Fibroblast of lung (primary cell): ENCODE results near the gene NR0B2. TPM values are rescaled to one million over a fixed set of nuclear protein-coding genes. Genes with fewer than 3 reads are reported as not detected.

Source experiments
- DNase-seq, 2 donors: peaks; one replicate each; pipeline versions ENCODE4 v3.0.0 to v3.0.0-alpha.2; 2010; ENCODE audit warnings: low read depth in 2 of 2
- H2AFZ ChIP-seq: 2 replicates; pipeline ENCODE4 v1.5.1; 2012; ENCODE audit warnings: low read length, control low read depth, inconsistent platforms
- H3K27ac ChIP-seq: 2 replicates; pipeline ENCODE4 v1.5.1; 2011; ENCODE audit warnings: low read length, control low read depth; ENCODE audit not compliant: insufficient read depth
- H3K27me3 ChIP-seq: 2 replicates; pipeline ENCODE4 v1.5.1; 2011; ENCODE audit warnings: mild to moderate bottlenecking, low read length; ENCODE audit not compliant: control insufficient read depth, insufficient read depth
- H3K36me3 ChIP-seq: 2 replicates; pipeline ENCODE4 v1.5.1; 2011; ENCODE audit warnings: low read length; ENCODE audit not compliant: control insufficient read depth, insufficient read depth
- H3K4me1 ChIP-seq: 2 replicates; pipeline ENCODE4 v1.5.1; 2011; ENCODE audit warnings: low read length; ENCODE audit not compliant: control insufficient read depth, insufficient read depth; ENCODE audit errors: extremely low read depth
- H3K4me2 ChIP-seq: 2 replicates; pipeline ENCODE4 v1.5.1; 2011; ENCODE audit warnings: low read length, control low read depth; ENCODE audit not compliant: insufficient read depth; ENCODE audit errors: extremely low read depth
- H3K4me3 ChIP-seq, 4 experiments: fragments of 200-600 bp in 1 of 4; sonication (generic) in 1 of 4; replicated peaks in 1 of 4; 2 replicates each; pipeline ENCODE4 v1.5.1; 2011 to 2016; ENCODE audit warnings: low read length in 4 of 4, low read depth in 3 of 4, mild to moderate bottlenecking in 3 of 4, control low read depth in 2 of 4, inconsistent platforms in 1 of 4, mixed read lengths in 1 of 4; ENCODE audit not compliant: insufficient read depth in 1 of 4; ENCODE audit errors: control extremely low read depth in 1 of 4
- H3K79me2 ChIP-seq: 2 replicates; pipeline ENCODE4 v1.5.1; 2012; ENCODE audit warnings: mild to moderate bottlenecking, low read length, inconsistent platforms; ENCODE audit not compliant: control insufficient read depth, insufficient read depth
- H3K9ac ChIP-seq: 2 replicates; pipeline ENCODE4 v1.5.1; 2011; ENCODE audit warnings: mild to moderate bottlenecking, low read length, control low read depth; ENCODE audit not compliant: insufficient read depth
- H3K9me3 ChIP-seq: 2 replicates; pipeline ENCODE4 v1.5.1; 2012; ENCODE audit warnings: low read depth, low read length; ENCODE audit not compliant: control insufficient read depth, insufficient read depth
- H4K20me1 ChIP-seq: 2 replicates; pipeline ENCODE4 v1.5.1; 2011; ENCODE audit warnings: low read length; ENCODE audit not compliant: control insufficient read depth, insufficient read depth; ENCODE audit errors: extremely low read depth
- EZH2 ChIP-seq: IDR thresholded peaks from 2 replicates; pipeline ENCODE4 v1.5.1; 2012; ENCODE audit warnings: low read length, control low read depth, mild to moderate bottlenecking; ENCODE audit errors: missing control alignments
- polyA plus RNA-seq, 2 donors: library from polyadenylated mRNA; depleted of rRNA in 1 of 2; stranded (reverse) in 1 of 2; unstranded in 1 of 2; fragments of >200 nt; gene quantifications; 2 replicates each; pipeline ENCODE4 v1.2.1, GENCODE V29; 2011 to 2012; ENCODE audit warnings: missing spikeins in 1 of 2
- total RNA-seq: library from RNA; depleted of rRNA; stranded (reverse); fragments of >200 nt; gene quantifications from 2 replicates; pipeline ENCODE4 v1.2.1, GENCODE V29; 2014
- TF ChIP-seq, protein P1 (sequence below), 2 donors: IDR thresholded peaks in 1 of 2; conservative IDR thresholded peaks in 1 of 2; 1 replicate in 1 of 2; 2 replicates in 1 of 2; pipeline ENCODE4 v1.5.1; 2011 to 2012; ENCODE audit warnings: low read length in 2 of 2, control low read depth in 1 of 2, inconsistent platforms in 1 of 2, low read depth in 1 of 2, mild to moderate bottlenecking in 1 of 2

The NR0B2 gene
- total and polyA plus RNA-seq, 2 donors (not counting 1 experiment from before 2014, with no cell fraction given), result not detected

DNA sequence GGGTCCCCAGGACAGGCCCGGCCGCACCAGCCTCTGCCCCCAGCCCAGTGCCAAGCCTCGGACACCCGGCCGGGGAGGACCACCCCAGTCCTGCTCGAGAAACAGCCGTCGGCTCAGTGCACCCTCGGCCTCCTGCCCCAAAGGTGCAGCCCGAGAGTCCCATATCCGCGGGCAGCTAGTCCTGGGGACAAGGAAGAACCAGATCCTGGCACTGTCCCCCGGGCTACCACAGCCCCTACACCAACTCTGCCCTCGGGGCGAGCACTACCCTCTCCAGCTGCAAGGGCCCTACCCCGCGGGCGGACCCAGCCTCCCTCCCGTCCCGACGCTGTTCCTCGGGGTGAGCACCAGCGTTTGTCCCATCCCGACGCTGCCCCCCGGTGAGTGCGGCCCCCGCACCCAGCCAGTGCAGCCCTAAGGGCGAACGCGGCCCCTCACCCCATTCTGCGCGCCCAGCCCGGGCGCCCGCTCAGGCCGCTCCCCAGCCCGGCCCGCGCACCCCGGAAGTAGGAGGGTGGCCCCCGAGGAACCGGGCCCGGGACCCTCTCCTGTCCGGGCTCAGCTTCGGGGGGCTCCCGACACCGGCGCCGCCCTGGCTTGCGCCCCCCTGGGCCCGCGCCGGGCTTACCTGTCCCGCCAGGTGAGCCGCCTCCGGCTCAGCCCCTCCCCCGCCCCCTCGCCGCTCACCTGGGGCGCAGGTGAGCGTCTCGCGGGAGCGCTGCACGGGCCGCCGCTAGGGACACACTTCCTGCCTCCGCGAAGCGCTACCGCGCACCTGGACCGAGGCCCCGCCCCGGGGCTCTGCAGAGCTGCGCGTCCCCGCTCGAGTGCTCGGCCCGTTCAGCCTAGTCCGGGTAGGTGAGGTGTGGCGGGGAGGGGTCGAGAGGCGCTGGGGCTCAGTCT, 46.2 kb upstream of the NR0B2 start, which contains the start of gene KDF1:
TSS of gene KDF1 (minus strand) at position 747 of the 903 bp plus-strand sequence. CDS start 8,088 bp downstream, outside the sequence.
- H2AFZ ChIP-seq, result no peak within 1 kb of the TSS
- no peak for DNase-seq
- TF ChIP-seq EZH2, result peak; percentile 99
- TF ChIP-seq, protein P1, sequence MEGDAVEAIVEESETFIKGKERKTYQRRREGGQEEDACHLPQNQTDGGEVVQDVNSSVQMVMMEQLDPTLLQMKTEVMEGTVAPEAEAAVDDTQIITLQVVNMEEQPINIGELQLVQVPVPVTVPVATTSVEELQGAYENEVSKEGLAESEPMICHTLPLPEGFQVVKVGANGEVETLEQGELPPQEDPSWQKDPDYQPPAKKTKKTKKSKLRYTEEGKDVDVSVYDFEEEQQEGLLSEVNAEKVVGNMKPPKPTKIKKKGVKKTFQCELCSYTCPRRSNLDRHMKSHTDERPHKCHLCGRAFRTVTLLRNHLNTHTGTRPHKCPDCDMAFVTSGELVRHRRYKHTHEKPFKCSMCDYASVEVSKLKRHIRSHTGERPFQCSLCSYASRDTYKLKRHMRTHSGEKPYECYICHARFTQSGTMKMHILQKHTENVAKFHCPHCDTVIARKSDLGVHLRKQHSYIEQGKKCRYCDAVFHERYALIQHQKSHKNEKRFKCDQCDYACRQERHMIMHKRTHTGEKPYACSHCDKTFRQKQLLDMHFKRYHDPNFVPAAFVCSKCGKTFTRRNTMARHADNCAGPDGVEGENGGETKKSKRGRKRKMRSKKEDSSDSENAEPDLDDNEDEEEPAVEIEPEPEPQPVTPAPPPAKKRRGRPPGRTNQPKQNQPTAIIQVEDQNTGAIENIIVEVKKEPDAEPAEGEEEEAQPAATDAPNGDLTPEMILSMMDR (conservative IDR thresholded peaks at IDR 0.05 in 1 of 2, IDR thresholded peaks at IDR 0.05 in 1 of 2; ENCODE audit: low read depth in 1 of 2, low read length in 2 of 2), result no peak
- no peak within 1 kb of the TSS for H3K9ac ChIP-seq
- H3K4me2 ChIP-seq, result no peak within 1 kb of the TSS
- H3K4me1 ChIP-seq, result peaks cover 7% of the 10 kb centered on the region
- no peaks in the 10 kb centered on the region for H3K36me3 ChIP-seq
- no peaks in the 10 kb centered on the region for H4K20me1 ChIP-seq
- peaks cover 23% of the 10 kb centered on the region for H3K27me3 ChIP-seq
- no peak within 1 kb of the TSS for H3K27ac ChIP-seq
- no peaks in the 10 kb centered on the region for H3K79me2 ChIP-seq
- peak within 1 kb of the TSS in 2 of 4 experiments; percentile 28 to 36 for H3K4me3 ChIP-seq
- H3K9me3 ChIP-seq, result no peaks in the 10 kb centered on the region

DNA sequence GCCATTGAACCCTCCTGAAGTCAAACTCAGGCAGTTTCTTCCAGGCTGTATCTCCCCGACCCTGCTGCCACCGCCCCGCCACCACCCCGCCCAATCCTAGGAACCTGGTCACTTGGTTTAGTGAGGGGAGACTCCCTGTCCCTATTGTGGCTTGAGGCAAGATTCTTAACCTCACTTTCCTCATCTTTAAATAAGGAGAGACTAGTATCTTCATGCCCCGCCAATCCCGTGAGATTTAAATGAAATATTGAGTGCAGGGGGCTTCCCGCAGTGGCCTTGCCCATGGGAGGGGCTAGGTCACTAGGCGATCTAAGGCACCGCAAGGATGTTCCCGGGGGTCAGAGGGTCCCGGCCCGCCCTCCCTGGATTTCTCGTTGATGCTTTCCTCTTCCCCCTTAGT, 45.5 kb upstream of the NR0B2 start:
- H3K79me2 ChIP-seq, result no peaks in the 10 kb centered on the region

GRCh38 chr1:26957306-26957705, 43.5 kb upstream of the NR0B2 start:
- Histone ChIP-seq H3K9me3 (no peaks in the 10 kb centered on the region), H3K27ac (no peak overlapping the region), H3K27me3 (peaks cover 23% of the 10 kb centered on the region), H3K4me2 (no peak overlapping the region), H3K79me2 (no peaks in the 10 kb centered on the region), H3K4me3 (no peak overlapping the region), H3K36me3 (no peaks in the 10 kb centered on the region), H3K9ac (no peak overlapping the region), H4K20me1 (no peaks in the 10 kb centered on the region), H3K4me1 (peaks cover 6% of the 10 kb centered on the region), H2AFZ (no peak overlapping the region)
- DNase-seq, result no peak
- no peak for TF ChIP-seq EZH2
- TF ChIP-seq, protein P1 (conservative IDR thresholded peaks at IDR 0.05 in 1 of 2, IDR thresholded peaks at IDR 0.05 in 1 of 2; ENCODE audit: low read depth in 1 of 2, low read length in 2 of 2), result no peak

More for the DNA sequence above, 45.5 kb upstream of the NR0B2 start:
- H3K4me3 ChIP-seq, result peak overlapping the region in 1 of 4 experiments; percentile 28
- no peak overlapping the region for H2AFZ ChIP-seq
- TF ChIP-seq, protein P1 (conservative IDR thresholded peaks at IDR 0.05 in 1 of 2, IDR thresholded peaks at IDR 0.05 in 1 of 2; ENCODE audit: low read depth in 1 of 2, low read length in 2 of 2), result no peak
- no peak for TF ChIP-seq EZH2
- peaks cover 7% of the 10 kb centered on the region for H3K4me1 ChIP-seq
- H3K9me3 ChIP-seq, result no peaks in the 10 kb centered on the region
- H3K27me3 ChIP-seq, result peaks cover 23% of the 10 kb centered on the region
- no peak overlapping the region for H3K27ac ChIP-seq
- H3K36me3 ChIP-seq, result no peaks in the 10 kb centered on the region
- H4K20me1 ChIP-seq, result no peaks in the 10 kb centered on the region
- no peak for DNase-seq
- H3K9ac ChIP-seq, result no peak overlapping the region
- no peak overlapping the region for H3K4me2 ChIP-seq
